HUES64 (cell line): ENCODE data around the gene FYN.

ENCODE experiments used
- H3K27ac ChIP-seq: 2 replicates; pipeline ENCODE4 v1.7.0; 2013; ENCODE audit warnings: low read depth, low read length, inconsistent platforms
- H3K27me3 ChIP-seq: 2 replicates; pipeline ENCODE4 v1.6.1; 2013; ENCODE audit warnings: mild to moderate bottlenecking, low read length; ENCODE audit not compliant: insufficient read depth
- H3K36me3 ChIP-seq: 2 replicates; pipeline ENCODE4 v1.6.1; 2013; ENCODE audit warnings: mild to moderate bottlenecking, low read length; ENCODE audit not compliant: insufficient read depth
- H3K4me1 ChIP-seq: 2 replicates; pipeline ENCODE4 v1.6.1; 2013; ENCODE audit warnings: mild to moderate bottlenecking, low read length, moderate library complexity; ENCODE audit not compliant: insufficient read depth
- H3K4me3 ChIP-seq: 2 replicates; pipeline ENCODE4 v1.5.1; 2013; ENCODE audit warnings: mild to moderate bottlenecking, low read length, moderate library complexity
- H3K9ac ChIP-seq: 2 replicates; pipeline ENCODE4 v1.6.1; 2013; ENCODE audit warnings: mild to moderate bottlenecking, low read depth, low read length
- H3K9me3 ChIP-seq: 2 replicates; pipeline ENCODE4 v1.6.1; 2013; ENCODE audit warnings: low read depth, low read length; ENCODE audit not compliant: insufficient read depth
- WGBS: fragments of 150-250, 120-280 bp; methylation state at CpG from one replicate; pipeline ENCODE4 v1.1.7; 2013; ENCODE audit warnings: missing lambda C conversion rate; 5-methylcytosine and 5-hydroxymethylcytosine counted together

Gene FYN

DNA sequence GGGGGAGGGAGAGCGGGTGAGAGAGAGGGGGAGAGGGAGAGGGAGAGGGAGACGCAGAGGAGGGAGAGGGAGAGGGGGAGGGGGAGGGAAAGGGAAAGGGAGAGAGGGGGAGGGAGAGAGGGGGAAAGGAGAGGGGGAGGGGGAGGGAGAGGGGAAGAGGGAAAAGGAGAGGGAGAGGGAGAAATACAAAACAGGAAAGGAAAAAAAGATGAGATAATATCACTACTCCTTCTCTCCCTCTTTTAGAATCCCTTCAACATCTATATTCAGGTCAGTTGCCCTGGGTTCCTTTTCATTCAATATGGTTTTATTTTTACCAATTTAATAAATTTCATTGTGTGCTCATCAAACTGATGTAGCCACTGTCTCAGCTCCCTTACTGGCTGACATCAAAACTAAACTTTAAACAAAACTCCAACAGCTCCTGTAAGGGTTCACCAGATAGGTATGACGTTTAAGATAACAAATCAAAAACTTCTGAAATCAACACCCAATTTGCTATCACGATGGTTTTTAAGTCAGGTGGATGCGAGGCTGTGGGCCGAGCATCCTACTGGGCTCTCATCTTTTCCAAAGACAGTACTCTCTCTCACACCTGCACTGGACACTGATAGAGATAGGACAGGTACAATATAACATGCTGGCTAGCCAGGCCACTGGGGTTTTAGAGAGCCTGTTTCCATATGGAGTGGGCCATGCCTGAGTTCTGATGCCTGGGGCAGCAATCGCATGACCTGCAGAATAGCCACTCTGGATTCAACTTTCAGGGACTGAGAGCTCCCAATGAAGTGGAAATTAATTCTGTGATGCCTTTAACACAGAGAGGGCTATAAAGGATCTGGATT is 99.5 kb downstream of the FYN start:
- 77% methylated on average over 5 of the region's 7 CpGs for WGBS
- H3K4me1 ChIP-seq, result peaks cover 31% of the 10 kb centered on the region
- H3K4me3 ChIP-seq, result no peak overlapping the region
- H3K36me3 ChIP-seq, result no peaks in the 10 kb centered on the region; the same call in 1 of the 2 replicates
- no peaks in the 10 kb centered on the region for H3K27me3 ChIP-seq
- H3K9ac ChIP-seq, result no peak overlapping the region
- no peaks in the 10 kb centered on the region for H3K9me3 ChIP-seq
- no peak overlapping the region for H3K27ac ChIP-seq

DNA sequence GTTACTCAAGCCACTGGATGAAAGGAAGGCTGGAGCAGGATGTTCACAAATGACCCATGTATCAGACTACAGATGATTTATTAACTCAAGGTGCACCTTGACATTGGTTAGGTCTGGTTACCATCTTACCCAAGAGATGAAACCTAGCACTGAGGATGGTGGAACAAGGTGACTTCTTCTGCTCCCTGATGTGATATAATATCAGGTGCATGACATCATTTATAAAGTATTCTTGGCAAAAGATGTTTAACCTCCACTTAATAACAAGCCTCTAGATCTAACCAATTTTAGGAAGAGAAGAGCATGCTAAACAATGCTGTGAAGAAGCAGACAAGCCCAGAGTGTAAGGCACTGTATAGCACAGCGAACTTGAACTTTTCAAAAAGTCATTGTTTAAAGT is 100.9 kb downstream of the FYN start:
- Histone ChIP-seq H3K27ac (no peak overlapping the region), H3K27me3 (no peaks in the 10 kb centered on the region), H3K9me3 (no peaks in the 10 kb centered on the region), H3K4me3 (no peak overlapping the region), H3K36me3 (no peaks in the 10 kb centered on the region), H3K4me1 (peaks cover 31% of the 10 kb centered on the region), H3K9ac (no peak overlapping the region)
- WGBS, result 100% methylated on average over 1 of the region's 1 CpG

DNA sequence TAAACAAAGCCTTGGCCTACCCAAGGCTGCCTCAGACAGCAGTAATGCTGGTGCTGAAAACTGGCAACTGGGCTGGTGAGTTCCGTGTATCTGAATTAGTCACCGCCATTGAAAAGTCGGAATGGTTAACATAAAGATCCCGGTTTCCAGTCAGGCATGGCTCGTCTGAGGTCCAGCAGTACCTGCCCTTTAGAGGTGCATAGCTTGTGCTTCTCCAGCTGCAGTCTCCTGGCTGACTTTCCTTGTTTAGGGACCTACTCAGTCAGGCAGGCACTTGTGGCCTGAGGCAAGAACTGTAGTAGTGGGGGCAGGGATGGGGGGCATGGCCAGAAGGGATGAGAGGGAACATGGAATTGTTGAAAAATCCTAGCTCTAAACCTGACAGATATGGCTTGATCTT is 101.6 kb downstream of the FYN start:
- Histone ChIP-seq H3K4me1 (peaks cover 31% of the 10 kb centered on the region), H3K9ac (no peak overlapping the region), H3K27ac (no peak overlapping the region), H3K36me3 (no peaks in the 10 kb centered on the region), H3K9me3 (no peaks in the 10 kb centered on the region), H3K4me3 (no peak overlapping the region), H3K27me3 (no peaks in the 10 kb centered on the region)
- 65% methylated on average over 5 of the region's 5 CpGs for WGBS

DNA sequence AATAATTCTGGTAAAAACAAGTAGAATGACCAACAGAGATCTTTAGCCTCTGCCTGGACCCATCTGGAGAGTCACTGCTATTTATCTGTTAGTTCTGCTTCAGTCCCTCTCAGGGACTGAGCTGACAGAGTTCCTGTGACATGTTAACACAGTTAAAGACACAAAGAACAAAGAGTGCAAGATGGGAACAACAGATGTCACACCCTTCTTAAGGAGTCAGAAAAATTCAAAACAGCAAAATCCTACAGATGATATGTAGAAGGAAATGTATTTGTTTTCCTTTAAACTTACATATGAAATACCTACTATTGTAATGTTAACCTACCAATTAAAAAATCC is 102.2 kb downstream of the FYN start:
- no peaks in the 10 kb centered on the region for H3K9me3 ChIP-seq
- H3K27ac ChIP-seq, result no peak overlapping the region; the same call in 1 of the 2 replicates
- no peak overlapping the region; the same call in 1 of the 2 replicates for H3K9ac ChIP-seq
- no peak overlapping the region for H3K4me3 ChIP-seq
- peaks cover 31% of the 10 kb centered on the region for H3K4me1 ChIP-seq
- H3K27me3 ChIP-seq, result no peaks in the 10 kb centered on the region
- H3K36me3 ChIP-seq, result no peaks in the 10 kb centered on the region

DNA sequence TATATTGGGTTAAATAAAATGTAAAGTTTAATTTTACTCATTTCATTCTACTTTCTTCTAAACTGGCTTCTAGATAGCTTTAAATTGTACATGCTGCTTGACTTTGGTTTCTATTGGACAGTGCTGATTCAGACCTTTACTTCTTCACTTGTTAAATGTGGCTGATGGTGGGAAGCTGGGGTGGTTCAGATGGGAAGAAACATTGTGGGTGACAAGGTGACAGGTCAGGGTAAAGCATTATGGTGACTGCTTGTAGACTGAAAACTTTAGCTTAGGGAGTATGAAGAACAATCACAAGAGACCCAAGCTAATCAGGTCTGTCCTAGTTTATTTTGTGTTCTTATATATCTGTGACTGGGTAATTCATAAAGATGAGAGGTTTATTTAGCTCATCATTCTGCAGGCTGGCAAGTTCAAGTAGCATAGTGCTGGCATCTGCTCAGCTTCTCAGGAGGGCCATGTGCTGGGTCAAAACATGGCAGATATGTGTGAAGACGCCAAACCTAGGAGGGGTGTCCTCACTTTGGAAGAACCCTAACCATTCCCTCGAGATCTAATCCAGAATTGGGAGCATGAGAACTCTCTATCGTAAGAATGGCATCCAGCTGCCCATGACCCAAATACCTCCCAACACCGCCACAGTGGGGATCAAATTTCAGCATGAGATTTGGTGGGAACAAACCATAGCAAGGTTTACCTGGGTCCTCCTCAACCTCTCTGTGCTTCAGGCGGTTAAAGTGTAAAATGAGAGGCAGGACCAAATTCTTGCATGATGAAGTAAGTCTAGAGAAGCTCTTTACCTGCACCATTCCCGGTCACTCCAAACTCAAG is 102.8 kb downstream of the FYN start:
- Histone ChIP-seq H3K27ac (no peak overlapping the region), H3K4me1 (peaks cover 29% of the 10 kb centered on the region), H3K27me3 (no peaks in the 10 kb centered on the region), H3K4me3 (no peak overlapping the region), H3K9ac (no peak overlapping the region; the same call in 1 of the 2 replicates), H3K9me3 (no peaks in the 10 kb centered on the region), H3K36me3 (no peaks in the 10 kb centered on the region)
- 80% methylated on average over 6 of the region's 6 CpGs for WGBS

DNA sequence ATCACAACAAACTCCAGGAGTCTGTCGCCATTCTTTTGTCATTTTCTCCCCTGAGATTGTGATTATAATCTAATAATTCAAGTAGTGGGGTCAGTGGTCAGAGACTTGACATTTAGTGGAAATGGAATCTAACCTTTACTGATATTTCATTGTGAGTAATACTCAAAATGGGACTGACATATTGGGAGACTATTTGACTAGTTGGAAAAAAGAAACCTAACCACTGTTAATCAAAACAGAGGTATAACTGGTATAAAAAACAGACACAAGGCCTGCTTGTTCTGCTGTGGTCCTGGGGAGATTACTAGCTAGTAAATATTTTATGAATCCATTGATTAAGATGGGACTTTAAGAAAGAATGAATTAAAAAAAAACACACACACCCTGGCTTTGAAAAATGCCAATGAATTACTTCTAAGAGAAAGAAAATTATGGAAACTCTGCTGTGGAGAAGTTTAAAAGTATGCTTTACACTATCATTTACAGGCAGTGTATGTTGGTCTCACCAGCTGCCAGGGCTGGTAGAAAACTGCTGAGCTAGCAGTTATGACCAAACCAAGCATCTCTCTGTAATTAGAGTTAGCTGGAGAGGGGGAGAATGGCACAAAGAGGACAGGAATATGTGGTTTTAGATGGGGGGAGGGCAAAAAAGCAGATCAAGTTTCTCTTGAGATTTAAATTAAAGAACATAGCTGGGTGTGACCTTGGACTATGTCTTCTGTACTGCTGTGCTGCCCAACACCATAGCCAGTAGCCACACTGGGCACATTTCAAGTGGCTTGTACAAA is 103.7 kb downstream of the FYN start:
- WGBS, result 100% methylated on average over 1 of the region's 1 CpG
- no peaks in the 10 kb centered on the region for H3K27me3 ChIP-seq
- no peak overlapping the region for H3K4me3 ChIP-seq
- no peak overlapping the region for H3K27ac ChIP-seq
- no peaks in the 10 kb centered on the region for H3K36me3 ChIP-seq
- H3K4me1 ChIP-seq, result peaks cover 33% of the 10 kb centered on the region
- H3K9ac ChIP-seq, result no peak overlapping the region
- H3K9me3 ChIP-seq, result no peaks in the 10 kb centered on the region

DNA sequence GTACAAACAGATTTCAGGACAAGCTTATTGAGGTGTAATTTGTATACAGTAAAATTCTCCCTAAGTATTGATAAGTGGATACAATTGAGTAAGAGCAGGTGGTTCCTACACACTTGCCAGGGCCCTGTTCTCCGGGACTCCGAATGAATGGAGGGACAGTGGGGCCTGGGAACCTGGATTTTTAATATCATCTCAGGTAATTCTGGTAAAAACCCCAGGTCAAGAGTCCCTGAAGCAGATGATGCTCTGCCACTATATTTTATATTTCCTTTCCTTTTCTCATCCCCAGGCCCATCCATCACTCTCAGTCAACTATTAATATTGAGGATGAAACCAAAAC is 104.9 kb downstream of the FYN start:
- 96% methylated on average over 2 of the region's 2 CpGs for WGBS
- no peaks in the 10 kb centered on the region for H3K27me3 ChIP-seq
- no peaks in the 10 kb centered on the region for H3K9me3 ChIP-seq

DNA sequence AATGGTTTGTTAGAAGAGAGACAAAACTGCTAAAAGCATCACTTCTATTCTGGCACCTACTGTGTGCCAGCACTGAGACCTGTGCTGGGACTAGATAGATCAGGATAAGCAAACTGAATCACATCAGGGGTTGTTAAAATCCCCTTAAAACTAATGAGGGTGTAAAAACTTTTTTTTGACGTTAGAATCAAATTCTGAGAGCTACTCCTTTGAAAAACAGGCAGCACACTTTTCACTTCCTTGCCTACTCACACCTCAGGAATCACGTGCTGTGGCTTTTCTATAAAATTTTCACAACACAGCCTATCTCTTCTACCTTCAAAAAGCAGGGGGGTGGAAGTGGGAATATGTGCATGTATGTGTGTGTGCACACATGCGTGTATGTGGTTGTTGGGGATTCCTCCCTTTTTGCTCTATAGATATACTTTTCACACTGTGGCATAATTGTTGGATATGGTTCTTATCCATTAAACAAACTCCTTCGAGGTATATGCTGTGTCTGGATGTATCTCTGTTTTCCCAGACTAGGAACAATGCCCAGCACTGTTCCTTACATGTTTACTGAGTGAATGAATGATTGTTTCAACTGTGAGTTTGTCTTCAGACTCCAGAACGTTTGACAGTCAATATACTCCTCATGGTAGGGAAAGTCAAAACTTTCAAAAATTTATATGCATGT is 105.4 kb downstream of the FYN start:
- Histone ChIP-seq H3K27me3 (no peaks in the 10 kb centered on the region), H3K4me3 (no peak overlapping the region), H3K36me3 (no peaks in the 10 kb centered on the region), H3K9me3 (no peaks in the 10 kb centered on the region), H3K4me1 (peaks cover 44% of the 10 kb centered on the region), H3K27ac (no peak overlapping the region), H3K9ac (no peak overlapping the region)
- WGBS, result 97% methylated on average over 4 of the region's 5 CpGs

More for the DNA sequence above, 104.9 kb downstream of the FYN start:
- Histone ChIP-seq H3K9ac (no peak overlapping the region), H3K27ac (no peak overlapping the region), H3K36me3 (no peaks in the 10 kb centered on the region), H3K4me1 (peaks cover 44% of the 10 kb centered on the region), H3K4me3 (no peak overlapping the region)

DNA sequence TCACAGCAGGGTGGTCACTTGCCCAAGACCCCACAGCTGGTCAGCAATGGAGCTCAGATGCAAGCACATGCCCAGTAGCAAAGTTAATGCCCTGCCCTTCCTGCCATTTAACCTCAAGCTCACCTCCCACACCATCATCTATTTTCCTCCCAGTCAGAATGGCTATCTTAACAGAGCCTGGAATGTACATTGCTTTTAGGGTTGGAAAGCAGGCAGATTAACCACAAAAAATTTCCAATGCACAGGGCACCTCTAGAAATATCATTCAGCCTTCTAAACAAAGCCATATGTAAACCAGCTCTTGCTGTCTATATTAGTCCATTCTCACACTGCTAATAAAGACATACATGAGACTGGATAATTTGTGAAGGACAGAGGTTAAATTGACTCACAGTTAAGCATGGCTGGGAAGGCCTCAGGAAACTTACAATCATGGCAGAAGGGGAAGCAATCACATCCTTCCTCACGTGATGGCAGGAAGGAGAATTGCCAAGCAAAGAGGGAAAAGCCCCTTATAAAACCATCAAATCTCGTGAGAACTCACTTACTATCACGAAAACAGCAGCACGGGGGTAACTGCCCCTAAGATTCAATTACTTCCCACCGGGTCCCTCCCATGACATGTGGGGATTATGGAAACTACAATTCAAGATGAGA is 106.9 kb downstream of the FYN start:
- no peaks in the 10 kb centered on the region for H3K9me3 ChIP-seq
- no peak overlapping the region for H3K27ac ChIP-seq
- peaks cover 46% of the 10 kb centered on the region for H3K4me1 ChIP-seq
- no peak overlapping the region for H3K4me3 ChIP-seq
- H3K9ac ChIP-seq, result no peak overlapping the region
- 89% methylated on average over 5 of the region's 5 CpGs for WGBS
- H3K36me3 ChIP-seq, result no peaks in the 10 kb centered on the region
- H3K27me3 ChIP-seq, result no peaks in the 10 kb centered on the region

DNA sequence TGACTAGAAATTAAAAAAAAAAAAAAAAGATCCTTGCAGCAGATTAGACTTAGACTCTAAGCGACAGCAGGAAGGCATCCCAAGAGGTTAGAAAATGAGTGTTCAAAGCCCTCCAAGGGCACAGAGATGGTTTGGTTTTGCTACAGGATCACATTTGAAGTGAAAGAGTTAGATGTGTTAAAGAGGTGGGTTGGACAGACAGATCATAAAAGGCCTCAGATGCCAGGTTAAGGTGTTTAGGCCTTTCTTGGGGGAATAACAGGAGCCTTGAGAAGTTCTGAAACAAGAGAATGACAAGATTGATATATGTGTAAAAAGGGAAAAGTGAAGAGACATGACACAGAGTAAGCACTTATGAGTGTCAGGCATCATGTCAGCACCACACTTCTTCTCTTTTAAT is 107.5 kb downstream of the FYN start:
- H3K27ac ChIP-seq, result no peak overlapping the region
- no peak overlapping the region for H3K9ac ChIP-seq
- peaks cover 45% of the 10 kb centered on the region for H3K4me1 ChIP-seq
- no peak overlapping the region for H3K4me3 ChIP-seq
- no peaks in the 10 kb centered on the region; the same call in 1 of the 2 replicates for H3K36me3 ChIP-seq
- H3K9me3 ChIP-seq, result no peaks in the 10 kb centered on the region
- no peaks in the 10 kb centered on the region for H3K27me3 ChIP-seq
- 95% methylated on average over 1 of the region's 1 CpG for WGBS
